Osteoblast (primary cell): Measurements from ENCODE around the gene ALMS1. TPM values are rescaled to one million over a fixed set of nuclear protein-coding genes. Genes with fewer than 3 reads are reported as not detected.
"Not testable (repeated sequence)": the region's sequence is repeated elsewhere in the genome, so short reads cannot be mapped to it uniquely, and the experiment has no call there.

Experiments
- DNase-seq: peaks from one replicate; pipeline ENCODE4 v3.0.0; 2011; ENCODE audit warnings: low spot score, mixed read lengths; ENCODE audit not compliant: insufficient read length; ENCODE audit errors: missing footprints
- H2AFZ ChIP-seq: 2 replicates; pipeline ENCODE4 v1.6.0; 2011; ENCODE audit warnings: mild to moderate bottlenecking, low read length
- H3K27ac ChIP-seq: 2 replicates; pipeline ENCODE4 v1.5.1; 2011; ENCODE audit warnings: mild to moderate bottlenecking, low read depth, low read length, moderate library complexity
- H3K27me3 ChIP-seq: 2 replicates; pipeline ENCODE4 v1.6.0; 2012; ENCODE audit warnings: mild to moderate bottlenecking, control low read depth, inconsistent platforms, low read length, moderate library complexity; ENCODE audit not compliant: insufficient read depth
- H3K36me3 ChIP-seq: 2 replicates; pipeline ENCODE4 v1.5.1; 2011; ENCODE audit warnings: mild to moderate bottlenecking, low read length, control low read depth, moderate library complexity; ENCODE audit not compliant: insufficient read depth
- H3K4me1 ChIP-seq: 2 replicates; pipeline ENCODE4 v1.5.1; 2011; ENCODE audit warnings: mild to moderate bottlenecking, low read length, control low read depth, moderate library complexity; ENCODE audit not compliant: insufficient read depth
- H3K4me2 ChIP-seq: 2 replicates; pipeline ENCODE4 v1.6.0; 2011; ENCODE audit warnings: mild to moderate bottlenecking, low read length; ENCODE audit not compliant: insufficient read depth
- H3K4me3 ChIP-seq: fragments of 200-600 bp; sonication (generic); 3 replicates; pipeline ENCODE4 v1.5.1; 2012; ENCODE audit warnings: mild to moderate bottlenecking, low read length, inconsistent platforms; ENCODE audit not compliant: insufficient read depth
- H3K79me2 ChIP-seq: 2 replicates; pipeline ENCODE4 v1.6.0; 2012; ENCODE audit warnings: mild to moderate bottlenecking, low read length, control low read depth, inconsistent platforms; ENCODE audit not compliant: insufficient read depth
- H3K9me3 ChIP-seq: 2 replicates; pipeline ENCODE4 v1.5.1; 2011; ENCODE audit warnings: low read depth, low read length, control low read depth
- H4K20me1 ChIP-seq: 2 replicates; pipeline ENCODE4 v1.6.0; 2012; ENCODE audit warnings: mild to moderate bottlenecking, low read length, control low read depth; ENCODE audit not compliant: insufficient read depth
- CTCF ChIP-seq: IDR thresholded peaks from 2 replicates; pipeline ENCODE4 v1.5.1; 2011; ENCODE audit warnings: mild to moderate bottlenecking, low read depth, low read length, moderate library complexity; ENCODE audit errors: extremely low read depth
- total RNA-seq: library from RNA; depleted of rRNA; stranded (reverse); fragments of >200 nt; gene quantifications from 2 replicates; pipeline ENCODE4 v1.2.3, GENCODE V29; 2012

The ALMS1 gene
- total RNA-seq, 1 donor: 22.1 TPM

DNA sequence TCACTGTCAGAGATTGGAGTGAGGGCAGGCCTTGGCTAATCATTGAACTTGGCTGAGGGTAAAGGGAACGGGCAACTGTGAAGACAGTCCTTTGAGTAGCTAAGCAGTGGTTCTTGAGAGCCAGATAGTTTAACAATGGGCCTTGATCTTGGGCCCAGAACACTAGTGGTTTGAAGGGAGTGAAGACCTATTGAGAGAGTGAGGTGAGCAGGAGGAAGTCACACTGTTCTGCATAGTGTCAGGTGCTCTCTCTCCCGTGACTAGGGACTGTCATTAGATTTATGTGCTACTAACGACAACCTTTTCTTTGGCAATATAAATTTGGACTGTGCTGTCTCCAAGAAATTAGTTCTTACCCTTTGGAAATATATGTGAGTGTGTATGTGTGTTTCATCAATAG, 44.6 kb upstream of the ALMS1 start:
- no peaks in the 10 kb centered on the region for H4K20me1 ChIP-seq
- no peaks in the 10 kb centered on the region for H3K4me1 ChIP-seq
- no peak for DNase-seq

DNA sequence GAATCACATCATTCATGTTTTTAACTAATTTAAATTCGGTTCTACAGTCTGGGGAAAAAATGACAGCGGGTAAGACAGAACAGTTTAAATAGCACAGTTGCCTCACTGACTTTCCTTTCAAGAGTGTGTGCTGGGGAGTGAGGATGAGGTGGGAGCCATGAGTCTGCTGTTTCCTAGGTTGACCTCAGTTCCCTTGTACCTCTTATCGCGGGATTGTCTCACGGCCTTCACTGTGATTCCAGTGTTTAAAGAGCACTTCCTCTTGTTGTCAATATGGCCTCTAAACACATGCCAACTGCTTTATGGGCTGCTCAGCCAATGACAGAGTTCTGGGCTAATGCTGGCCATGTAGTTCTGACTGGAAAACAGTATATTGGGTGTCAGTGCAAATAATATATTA, 41.6 kb upstream of the ALMS1 start:
- no peaks in the 10 kb centered on the region for H3K79me2 ChIP-seq
- H3K4me3 ChIP-seq: no peak overlapping the region
- no peaks in the 10 kb centered on the region for H4K20me1 ChIP-seq
- H3K9me3 ChIP-seq: no peaks in the 10 kb centered on the region
- H3K27me3 ChIP-seq: peaks cover 5% of the 10 kb centered on the region
- no peak for TF ChIP-seq CTCF
- no peaks in the 10 kb centered on the region for H3K4me1 ChIP-seq
- no peak overlapping the region for H3K4me2 ChIP-seq
- no peaks in the 10 kb centered on the region for H3K36me3 ChIP-seq
- no peak overlapping the region for H3K27ac ChIP-seq
- no peak overlapping the region for H2AFZ ChIP-seq
- DNase-seq: no peak

More for the DNA sequence above, 44.6 kb upstream of the ALMS1 start:
- H3K4me2 ChIP-seq: no peak overlapping the region
- no peaks in the 10 kb centered on the region for H3K79me2 ChIP-seq
- H3K36me3 ChIP-seq: no peaks in the 10 kb centered on the region
- H3K9me3 ChIP-seq: no peaks in the 10 kb centered on the region
- no peak for TF ChIP-seq CTCF
- H2AFZ ChIP-seq: no peak overlapping the region
- no peak overlapping the region for H3K27ac ChIP-seq
- no peaks in the 10 kb centered on the region for H3K27me3 ChIP-seq
- H3K4me3 ChIP-seq: no peak overlapping the region

DNA sequence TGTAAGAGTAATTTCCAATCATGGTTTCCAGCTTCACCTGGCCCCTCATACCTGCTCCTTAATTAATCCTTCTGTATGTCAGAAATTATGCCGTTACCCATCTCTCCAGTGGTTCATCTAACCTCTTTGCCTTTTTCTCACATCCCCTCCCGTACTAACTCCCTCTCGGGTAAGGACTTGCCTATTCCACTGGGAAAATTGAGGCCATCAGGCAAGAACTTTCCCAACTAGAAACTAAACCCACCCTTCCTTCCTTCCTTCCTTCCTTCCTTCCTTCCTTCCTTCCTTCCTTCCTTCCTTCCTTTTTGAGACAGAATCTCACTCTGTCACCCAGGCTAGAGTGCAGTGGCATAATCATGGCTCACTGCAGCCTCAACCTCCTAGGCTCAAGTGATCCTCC, 40.9 kb upstream of the ALMS1 start:
- H3K27ac ChIP-seq, H3K4me3 ChIP-seq, H3K36me3 ChIP-seq, H3K9me3 ChIP-seq, H4K20me1 ChIP-seq, DNase-seq, H3K4me2 ChIP-seq, H3K27me3 ChIP-seq, H2AFZ ChIP-seq, H3K79me2 ChIP-seq, H3K4me1 ChIP-seq: not testable (repeated sequence)

- Histone ChIP-seq H3K4me1 (no peaks in the 10 kb centered on the region), H3K27me3 (peaks cover 5% of the 10 kb centered on the region), H3K4me2 (no peak overlapping the region), H3K79me2 (no peaks in the 10 kb centered on the region), H4K20me1 (no peaks in the 10 kb centered on the region), H3K27ac (no peak overlapping the region), H2AFZ (no peak overlapping the region), H3K36me3 (no peaks in the 10 kb centered on the region), H3K4me3 (no peak overlapping the region), H3K9me3 (no peaks in the 10 kb centered on the region)
- DNase-seq: no peak
- TF ChIP-seq CTCF: no peak
These were observed 35.5 kb upstream of the ALMS1 start for GRCh38 chr2:73350035-73350691.
